Activated gamma-delta T cell treated with Interleukin-2 at 50 U/mL for 16 hours (primary cell): ENCODE data around the gene BUB1B.

ENCODE experiments used
- DNase-seq: peaks from one replicate; pipeline ENCODE4 v3.0.0-alpha.2; 2020

BUB1B gene

DNA sequence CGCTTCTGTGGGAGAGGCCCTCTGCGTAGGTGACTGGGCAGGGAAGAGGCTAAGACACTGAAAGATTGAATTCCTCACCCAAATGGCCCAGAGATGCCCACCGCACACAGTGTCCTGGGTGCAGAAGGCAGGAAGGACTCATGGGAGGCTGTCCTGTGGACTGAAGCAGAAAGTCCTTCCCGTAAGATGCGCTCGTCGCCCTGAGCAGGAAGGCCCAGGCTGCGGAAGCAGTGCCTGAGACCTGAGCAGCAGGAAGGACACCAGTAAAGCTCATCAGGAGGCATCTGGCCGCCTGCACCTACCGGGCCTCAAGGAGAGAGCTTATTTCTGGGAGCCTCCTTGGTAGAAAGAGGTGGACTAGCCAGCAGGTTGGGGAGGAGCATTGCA, 81.3 kb downstream of the BUB1B start:
- no peak for DNase-seq

- DNase-seq, result no peak
Observed at GRCh38 chr15:40242601-40243000, 81.7 kb downstream of the BUB1B start.

DNA sequence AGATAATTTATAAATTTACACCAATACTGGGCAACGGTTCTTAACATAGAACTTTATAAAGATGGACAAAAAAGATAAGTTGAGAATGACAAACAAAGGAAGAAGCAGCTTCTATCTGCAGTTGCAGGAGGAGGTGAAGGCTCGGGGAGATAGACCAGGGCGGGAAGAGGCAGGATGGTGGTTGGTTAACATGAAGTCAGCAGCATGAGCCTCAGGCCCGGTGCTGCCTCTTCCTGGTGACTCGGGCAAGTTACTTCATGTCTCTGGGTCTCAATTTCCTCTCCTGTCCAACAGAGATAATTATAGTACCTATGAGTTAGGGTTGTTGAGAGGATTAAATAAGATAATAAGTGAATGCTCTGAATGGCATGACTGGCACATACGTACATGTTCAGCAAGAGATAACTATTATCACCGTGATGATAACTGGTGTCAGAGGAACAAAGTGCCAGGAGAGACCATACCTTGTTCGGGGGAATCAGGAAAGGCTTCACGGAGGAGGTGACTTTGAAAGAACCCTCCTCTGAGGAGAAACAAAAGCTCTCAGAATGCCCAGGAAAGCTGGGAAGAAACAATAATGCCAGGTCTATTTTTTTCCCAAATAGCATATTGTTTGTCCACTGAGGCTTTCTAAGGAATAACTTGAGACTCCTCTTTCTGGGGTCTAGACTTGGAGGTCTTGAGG, 82.4 kb downstream of the BUB1B start:
- no peak for DNase-seq

DNA sequence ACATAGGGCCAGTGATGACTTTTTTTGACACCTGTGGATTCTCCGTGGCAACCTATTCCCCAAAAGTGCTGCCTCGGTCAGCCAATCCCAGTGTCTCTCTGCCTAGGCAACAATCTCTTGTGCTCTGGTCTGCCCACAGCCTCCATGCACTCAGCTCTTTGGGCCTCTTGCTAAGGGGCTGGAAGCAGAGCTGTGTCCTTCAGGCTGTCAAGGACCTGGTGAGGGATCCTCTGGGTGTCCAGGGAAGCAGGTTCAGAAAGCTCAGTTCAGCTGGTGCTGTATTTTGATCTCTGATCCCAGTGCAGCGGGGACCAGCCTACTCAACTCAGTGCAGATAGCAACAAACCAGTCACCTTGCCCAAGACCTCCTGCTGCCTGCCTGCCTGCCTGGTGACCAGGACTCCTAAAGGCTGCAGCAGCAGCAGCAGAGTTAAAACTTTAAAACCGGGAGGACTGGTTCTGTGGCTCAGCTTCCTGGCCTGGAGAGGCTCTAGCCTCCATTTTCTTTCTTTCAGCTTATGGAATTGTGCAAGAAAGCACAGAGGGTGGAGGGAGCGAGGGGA, 84.2 kb downstream of the BUB1B start:
- no peak for DNase-seq

GRCh38 chr15:40245666-40246450, 85.0 kb downstream of the BUB1B start:
- no peak for DNase-seq

DNA sequence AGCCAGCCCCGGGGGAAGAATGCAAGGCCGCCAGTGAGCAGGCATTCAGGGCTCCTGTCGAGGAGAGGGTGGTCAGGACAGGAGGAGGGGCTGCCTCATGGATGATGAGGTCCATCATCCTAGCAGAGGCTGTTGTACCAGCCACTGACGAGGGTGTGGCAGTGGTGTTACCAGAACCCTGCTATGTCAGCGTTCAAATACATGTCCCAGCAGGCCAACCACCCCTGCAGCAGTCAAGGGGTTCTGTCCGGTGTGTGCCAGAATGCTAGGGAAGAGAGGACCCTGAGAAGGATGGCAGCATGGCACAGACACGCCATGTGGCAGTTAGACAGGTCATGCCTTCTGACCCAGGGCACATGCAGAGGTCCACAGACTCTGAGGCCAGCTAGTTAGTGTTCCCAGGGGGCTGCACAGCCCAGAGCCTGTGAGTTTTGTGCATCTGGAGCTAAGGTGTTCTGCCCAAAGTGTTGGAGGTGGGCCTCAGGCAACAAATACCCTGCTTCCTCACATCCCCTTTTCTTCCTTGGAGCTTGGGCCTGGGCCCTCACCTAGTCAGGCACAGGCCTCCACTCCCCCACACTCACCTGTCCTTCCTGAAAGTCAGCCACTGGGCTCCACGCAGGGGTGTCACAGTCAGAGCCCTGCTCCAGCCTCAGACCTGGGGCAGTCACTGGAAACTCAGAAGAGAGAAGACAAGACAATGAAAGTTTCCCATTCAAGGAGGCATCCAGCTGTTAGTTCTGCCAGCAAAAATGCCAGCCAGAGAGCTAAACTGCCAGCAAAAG, 85.8 kb downstream of the BUB1B start:
- DNase-seq, result no peak

GRCh38 chr15:40247406-40247971, 86.6 kb downstream of the BUB1B start:
- DNase-seq, result no peak

DNA sequence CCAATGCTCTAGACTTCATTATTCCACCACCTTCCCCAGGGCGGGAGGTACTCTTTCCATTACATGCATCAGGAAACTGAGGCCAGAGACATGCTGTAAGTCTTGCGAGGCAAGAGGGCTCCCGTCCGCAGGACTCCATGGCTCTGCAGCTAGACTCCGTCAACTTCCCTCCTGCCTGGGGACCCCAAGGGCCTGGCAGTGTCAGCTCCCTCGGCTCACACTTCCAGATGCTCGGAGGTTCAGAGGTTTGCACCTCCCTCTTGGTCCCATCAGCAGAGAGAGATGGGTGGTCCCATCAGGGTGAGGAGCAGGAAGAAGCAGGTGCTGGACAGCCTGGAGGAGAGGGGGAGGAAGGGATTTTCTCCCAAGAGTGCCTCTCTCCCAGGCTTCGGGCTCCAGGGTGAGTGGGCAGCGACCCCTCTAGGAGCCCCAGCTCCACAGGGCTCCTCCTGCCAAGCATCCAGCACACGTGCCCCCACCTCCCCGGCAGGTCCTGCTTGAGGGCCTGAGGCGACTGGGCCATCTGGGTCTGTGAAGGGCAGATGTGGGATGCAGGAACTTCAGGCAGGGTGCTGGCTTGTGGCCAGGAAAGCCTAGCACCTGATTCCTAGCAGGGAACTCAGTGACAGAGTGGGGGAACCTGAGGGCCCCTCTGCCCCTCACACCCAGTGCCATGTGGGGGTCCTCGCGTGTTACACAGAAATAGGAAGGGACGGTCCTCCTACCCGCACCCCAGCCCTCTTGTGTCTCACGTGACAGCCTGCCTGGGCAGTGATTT, 87.3 kb downstream of the BUB1B start:
- no peak for DNase-seq

DNA sequence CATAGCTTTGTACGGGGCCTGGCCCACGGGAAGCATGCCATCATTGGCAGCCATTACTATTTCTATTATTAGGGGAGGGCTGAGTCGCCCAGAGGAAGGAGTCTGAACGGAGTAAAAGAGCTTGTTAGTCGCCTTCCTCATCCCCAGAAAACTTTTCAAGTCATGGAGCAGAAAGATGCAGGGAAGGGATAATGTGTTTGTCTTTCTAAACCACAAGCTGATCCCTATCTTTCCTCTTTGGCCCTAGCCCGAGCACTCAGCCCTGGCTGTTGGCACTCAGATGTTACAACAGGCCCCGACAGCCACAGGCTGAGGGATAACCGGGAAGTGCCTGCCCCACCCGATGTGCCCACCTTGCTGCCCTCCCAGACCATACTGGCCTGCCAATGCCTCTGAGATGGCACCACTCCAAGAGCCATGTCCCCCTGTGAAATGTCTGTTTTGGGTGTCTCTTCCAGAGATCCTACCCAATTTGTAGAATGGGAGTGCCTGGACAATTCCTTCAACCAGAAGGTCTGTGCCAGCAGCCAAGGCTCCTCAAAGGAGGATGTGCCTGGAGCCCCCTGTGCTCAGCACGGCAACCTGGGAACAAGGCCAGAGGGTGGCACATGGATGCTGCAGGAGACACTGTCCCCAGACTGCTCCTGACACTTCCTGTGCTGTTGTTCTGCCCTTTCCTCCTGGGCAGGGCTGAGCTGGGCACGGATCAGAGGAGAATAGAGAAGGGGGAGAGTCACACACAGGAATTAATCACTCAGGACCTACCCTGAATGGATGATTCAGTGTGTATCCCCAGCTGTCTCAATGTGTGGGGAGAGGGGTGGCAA, 88.8 kb downstream of the BUB1B start:
- no peak for DNase-seq

DNA sequence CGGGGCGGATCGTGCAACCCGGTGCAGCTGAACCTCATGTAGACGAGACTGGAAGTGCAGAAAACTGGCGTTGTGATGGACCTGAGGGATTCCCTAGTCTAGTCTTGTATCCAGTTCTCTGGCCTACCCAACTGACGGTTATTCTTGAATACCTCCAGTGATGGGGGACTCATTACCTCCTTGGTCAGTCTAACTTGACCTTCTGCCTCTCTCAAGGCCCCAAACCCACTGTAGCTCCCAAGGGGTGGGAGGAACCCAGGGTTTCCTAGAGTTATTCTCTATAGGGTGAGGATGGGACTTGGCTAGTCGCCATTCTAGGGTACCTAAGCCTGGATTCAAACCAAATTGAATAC, 89.4 kb downstream of the BUB1B start:
- DNase-seq, result no peak

DNA sequence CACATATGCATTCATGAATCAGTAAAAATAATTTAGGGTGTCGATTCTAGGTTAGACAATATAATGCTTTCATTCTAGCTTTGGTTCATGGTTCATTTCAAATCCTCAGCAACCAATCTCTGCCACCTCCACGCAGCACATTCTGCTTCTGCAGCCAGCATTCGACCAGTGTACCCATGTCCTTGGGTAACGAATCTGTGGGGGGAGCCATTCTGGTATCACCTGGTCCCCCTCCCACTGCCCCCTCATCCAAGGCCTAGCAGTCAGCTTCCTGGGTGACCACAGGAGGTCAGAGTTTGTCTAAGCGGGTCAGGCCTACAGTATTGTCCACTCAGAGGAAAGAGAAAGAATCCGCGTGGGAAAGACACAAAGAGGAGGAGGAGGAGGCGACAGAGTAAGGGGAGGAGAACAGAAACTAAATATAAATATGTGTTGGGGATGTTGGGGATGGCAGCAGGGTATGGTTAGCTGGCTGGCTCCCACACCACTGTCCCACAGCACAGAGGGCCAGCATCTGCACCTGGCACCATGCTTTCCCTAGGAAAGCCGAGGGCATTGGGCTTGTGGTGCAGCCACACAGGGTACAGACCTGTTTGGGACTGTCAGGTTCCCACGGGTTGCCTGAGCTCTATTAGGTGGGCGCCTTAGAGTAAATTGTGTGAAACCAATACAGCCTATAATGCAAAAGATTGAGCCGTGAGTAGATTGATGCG, 90.1 kb downstream of the BUB1B start:
- no peak for DNase-seq

DNA sequence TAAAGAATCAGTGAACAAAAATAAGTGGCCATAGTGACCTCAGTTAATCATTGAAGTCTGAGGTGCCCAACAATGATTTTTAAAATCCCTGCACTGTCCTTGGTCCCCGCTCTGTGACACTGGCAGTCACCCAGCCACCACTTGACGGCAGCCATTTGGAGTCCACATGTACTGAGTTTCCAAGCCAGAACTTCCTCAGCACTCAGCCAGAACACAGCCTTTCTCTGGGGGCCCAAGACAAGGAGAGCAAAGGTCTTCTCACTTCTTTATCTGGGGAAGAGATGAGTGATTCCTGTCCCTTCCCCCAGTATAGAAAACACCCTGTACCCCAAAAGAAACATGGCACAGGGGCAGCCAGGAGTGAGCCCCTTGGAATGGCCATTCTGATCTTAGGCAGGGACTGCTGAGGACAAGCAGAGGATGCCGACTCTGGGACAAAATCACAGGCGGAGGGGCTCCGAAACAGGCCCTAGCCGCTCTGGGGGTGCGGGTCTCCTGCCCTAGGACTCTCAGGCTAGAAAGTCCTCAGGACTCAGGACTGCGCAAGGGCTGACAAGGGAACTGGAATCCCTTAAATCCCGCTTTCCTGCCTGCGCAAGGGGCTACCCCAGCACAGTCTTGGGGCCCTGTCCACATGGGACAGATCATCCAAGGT, 90.7 kb downstream of the BUB1B start:
- DNase-seq, result no peak

DNA sequence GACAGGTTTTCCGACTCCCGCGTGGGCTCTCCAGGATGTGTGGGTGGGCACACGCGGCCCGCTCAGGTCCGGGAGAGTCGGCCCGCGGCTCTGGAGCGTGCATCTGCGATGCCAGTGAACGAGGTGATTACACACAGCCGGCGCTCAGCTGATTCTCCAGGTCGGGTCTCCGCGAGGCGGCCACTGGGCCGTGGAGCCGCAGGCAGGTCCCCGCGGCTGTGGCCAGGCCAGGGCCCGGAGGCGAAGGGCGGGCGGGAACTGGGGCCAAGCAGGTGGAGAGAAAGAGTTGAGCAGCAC, 91.2 kb downstream of the BUB1B start:
- no peak for DNase-seq

DNA sequence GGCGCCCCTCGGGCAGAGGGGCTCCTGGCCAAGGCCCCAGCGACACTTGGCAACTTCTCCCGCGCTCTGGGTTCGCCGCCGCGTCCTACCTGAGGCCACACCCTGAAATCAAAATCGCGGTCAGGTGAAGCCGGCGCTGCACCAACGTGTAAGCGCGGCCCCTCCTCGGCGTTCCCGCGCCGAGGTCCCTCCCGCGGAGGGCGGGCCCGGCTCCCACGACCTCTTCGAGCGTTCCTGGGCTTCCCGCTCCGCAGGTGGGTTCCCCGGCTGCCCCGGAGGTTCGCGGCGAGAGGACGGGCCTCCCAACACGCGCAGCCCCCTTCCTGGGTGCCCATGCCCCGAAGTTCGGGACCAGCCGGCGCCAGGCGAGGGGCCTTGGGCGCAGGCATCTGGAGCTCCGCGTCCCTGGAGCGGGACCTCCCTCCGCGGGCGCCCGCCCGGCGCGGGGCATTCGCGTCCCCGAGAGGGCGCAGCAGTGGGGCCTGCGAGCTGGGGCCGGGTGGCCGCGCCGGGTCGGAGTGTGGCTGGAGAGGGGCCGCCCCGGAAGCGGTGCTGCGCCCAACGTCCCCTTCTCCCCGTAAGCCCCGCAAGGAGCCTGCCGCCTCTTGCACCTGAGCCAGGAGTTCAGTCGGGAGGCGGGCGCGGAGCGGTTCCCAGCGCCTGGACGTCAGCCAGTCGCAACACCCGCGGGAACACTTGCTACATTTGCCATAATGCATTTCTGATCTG, 91.7 kb downstream of the BUB1B start:
- DNase-seq, result no peak

DNA sequence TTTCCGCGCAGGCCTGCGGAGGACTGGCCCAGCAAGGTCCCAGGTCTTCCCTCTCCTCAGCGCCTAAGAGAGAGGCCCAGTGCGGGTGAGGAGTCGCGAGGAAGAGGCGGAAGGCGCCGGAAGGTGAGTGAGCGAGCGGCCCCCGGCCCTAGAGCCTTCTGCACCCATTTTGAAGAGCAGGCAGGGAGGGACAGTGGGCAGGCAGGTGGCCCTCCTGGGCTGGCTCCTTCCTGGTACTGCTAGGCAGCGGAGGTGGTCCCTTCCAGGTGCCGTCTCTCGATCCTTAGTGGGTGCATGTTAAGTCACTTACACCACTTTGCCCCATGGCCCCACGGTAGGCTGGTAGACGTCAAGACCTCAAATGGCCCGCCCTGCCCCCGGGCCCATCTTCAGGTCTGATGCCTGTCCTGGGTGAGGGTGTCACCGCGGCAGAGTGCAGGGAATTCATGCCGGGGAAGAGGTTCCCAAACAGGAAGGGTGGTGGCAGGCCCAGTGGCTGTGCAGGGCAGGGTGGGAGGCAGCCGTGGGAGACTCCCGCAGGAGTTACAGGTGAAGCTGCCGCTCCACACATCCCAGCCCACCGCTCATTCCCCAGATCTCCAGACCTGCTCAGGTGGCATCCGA, 92.4 kb downstream of the BUB1B start:
- no peak for DNase-seq

DNA sequence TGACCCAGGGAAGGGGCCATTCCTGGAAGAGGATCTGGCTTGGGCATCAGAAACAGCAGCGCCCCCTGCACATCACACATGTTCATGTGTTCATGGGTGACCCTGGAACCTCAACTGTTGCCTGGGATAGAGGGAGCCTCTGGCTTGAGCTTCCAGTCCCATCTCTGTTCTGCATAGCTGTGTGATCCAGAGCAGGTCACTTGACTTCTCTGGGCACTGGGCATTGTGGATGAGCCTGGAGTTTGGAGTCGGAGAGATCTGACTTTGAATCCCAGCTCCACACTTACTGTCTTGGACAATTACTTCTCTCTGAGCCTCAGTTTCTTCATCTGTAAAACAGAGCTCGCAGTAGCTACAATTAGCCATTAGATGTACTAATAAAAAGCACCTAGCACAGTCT, 93.6 kb downstream of the BUB1B start:
- DNase-seq, result no peak

- no peak for DNase-seq
Observed at GRCh38 chr15:40255033-40255432, 94.2 kb downstream of the BUB1B start.

- DNase-seq, result no peak
Observed at GRCh38 chr15:40256638-40257235, 95.9 kb downstream of the BUB1B start.
